Esophagus muscularis mucosa (tissue), 3 donors: ENCODE data around the gene CLCA1.
"Not testable (repeated sequence)": the region's sequence is repeated elsewhere in the genome, so short reads cannot be mapped to it uniquely, and the experiment has no call there.

Experiments
- CTCF ChIP-seq, 3 experiments: fragments of 200-600 bp in 2 of 3; fragments of 450-650 bp in 1 of 3; sonication (generic) in 2 of 3; IDR thresholded peaks; one replicate each; pipeline ENCODE4 v1.5.1; 2017 to 2019; ENCODE audit warnings: antibody characterized with exemption in 3 of 3, mild to moderate bottlenecking in 2 of 3, moderate library complexity in 1 of 3
- POLR2A ChIP-seq: fragments of 450-650 bp; IDR thresholded peaks from one replicate; pipeline ENCODE4 v1.6.1; 2017; ENCODE audit warnings: antibody characterized with exemption, moderate library complexity, mild to moderate bottlenecking, low read depth
- POLR2AphosphoS5 ChIP-seq, 2 donors: sonication (generic); formaldehyde crosslinking; IDR thresholded peaks; one replicate each; pipeline ENCODE4 v1.6.1; 2017; ENCODE audit warnings: antibody characterized with exemption in 2 of 2

- TF ChIP-seq POLR2A; POLR2AphosphoS5 (IDR thresholded peaks at IDR 0.05): not testable (repeated sequence)
- peak; percentile 13 to 41 (median 30) for TF ChIP-seq CTCF (IDR thresholded peaks at IDR 0.05)
These were observed 33.5 kb downstream of the CLCA1 start for GRCh38 chr1:86502125-86502646.
